Panc1 (cell line): ENCODE results near the gene NLRP7. TPM values are rescaled to one million over a fixed set of nuclear protein-coding genes. Genes with fewer than 3 reads are reported as not detected.

ENCODE experiments used
- ATAC-seq: fragments of 200-7000 bp; cut with Tn5 transposase; 2 replicates; pipeline ENCODE4 v1.9.1; 2020; ENCODE audit warnings: mild to moderate bottlenecking, moderate library complexity
- BruUV-seq: library from RNA; stranded (reverse); fragments of 400-500 nt; replicated peaks from 2 replicates; lab custom pipeline; 2021; lab: Mats Ljungman, UMichigan
- CTCF ChIA-PET: fragments of 300-600 bp; sonication (Branson Sonifier 250); formaldehyde crosslinking; loops from one replicate; lab custom pipeline; 2022; ENCODE audit warnings: antibody characterized with exemption; lab: Charles Lee
- POLR2A ChIA-PET: fragments of 300-600 bp; sonication (Branson Sonifier 250); formaldehyde crosslinking; loops from one replicate; lab custom pipeline; 2022; ENCODE audit warnings: antibody characterized with exemption; lab: Charles Lee
- DNase-seq: peaks from one replicate; pipeline ENCODE4 v3.0.0-alpha.2; 2010; ENCODE audit warnings: low read depth, low spot score
- H3K27ac ChIP-seq: 2 replicates; pipeline ENCODE4 v1.5.1; 2011; ENCODE audit warnings: mild to moderate bottlenecking, low read length, inconsistent platforms
- H3K27me3 ChIP-seq: fragments of 200-500 bp; sonication (Bioruptor generic); 2 replicates; pipeline ENCODE4 v1.6.0; 2014; ENCODE audit warnings: low read length, inconsistent platforms; ENCODE audit not compliant: control insufficient read depth, insufficient read depth
- H3K36me3 ChIP-seq: fragments of 200-500 bp; sonication (Bioruptor generic); 2 replicates; pipeline ENCODE4 v1.5.1; 2014; ENCODE audit warnings: inconsistent platforms, mild to moderate bottlenecking, low read length, moderate library complexity; ENCODE audit not compliant: control insufficient read depth, insufficient read depth
- H3K4me1 ChIP-seq: 2 replicates; pipeline ENCODE4 v1.5.1; 2011; ENCODE audit warnings: inconsistent platforms, mild to moderate bottlenecking, low read length, moderate library complexity; ENCODE audit not compliant: control insufficient read depth, insufficient read depth
- H3K4me3 ChIP-seq, 2 experiments: 2 replicates each; pipeline ENCODE4 v1.5.1; 2011 to 2012; ENCODE audit warnings: low read depth in 2 of 2, low read length in 2 of 2, mild to moderate bottlenecking in 2 of 2, inconsistent platforms in 1 of 2, moderate library complexity in 1 of 2
- H3K9me3 ChIP-seq: fragments of 200-500 bp; sonication (Bioruptor generic); 2 replicates; pipeline ENCODE4 v1.5.1; 2014; ENCODE audit warnings: low read depth, mild to moderate bottlenecking, inconsistent platforms, low read length, moderate library complexity; ENCODE audit not compliant: control insufficient read depth, insufficient read depth
- CTCF ChIP-seq: fragments of 450-650 bp; IDR thresholded peaks from 2 replicates; pipeline ENCODE4 v1.5.1; 2017; ENCODE audit warnings: mild to moderate bottlenecking
- POLR2AphosphoS5 ChIP-seq: IDR thresholded peaks from 2 replicates; pipeline ENCODE4 v1.6.1; 2012; ENCODE audit warnings: mild to moderate bottlenecking, low read depth, low read length, moderate library complexity
- SIN3A ChIP-seq: IDR thresholded peaks from 2 replicates; pipeline ENCODE4 v1.6.1; 2012; ENCODE audit warnings: low read depth, mild to moderate bottlenecking, low read length, moderate library complexity, borderline replicate concordance; ENCODE audit not compliant: insufficient read depth
- TCF7L2 ChIP-seq: IDR thresholded peaks from 2 replicates; pipeline ENCODE4 v1.6.1; 2011; ENCODE audit warnings: mild to moderate bottlenecking, low read depth, low read length, inconsistent platforms
- in situ Hi-C: cut with HindIII; loops from 2 replicates; pipeline ENCODE4 v1.10.0; 2016; ENCODE audit warnings: low sequenced_read_pairs, low pct_unique_long_range_greater_than_20kb
- intact Hi-C: fragments of 100-400 bp; cut with micrococcal nuclease; formaldehyde crosslinking; loops from one replicate; pipeline ENCODE4 v1.10.0; 2022; ENCODE audit not compliant: unreplicated experiment
- total RNA-seq: library from RNA; stranded (reverse); gene quantifications from one replicate; pipeline ENCODE4 v1.2.1, GENCODE V29; 2021; ENCODE audit not compliant: unreplicated experiment
- TF ChIP-seq, protein P1 (sequence below), 2 experiments: IDR thresholded peaks; 2 replicates each; pipeline ENCODE4 v1.6.1; 2011 to 2012; ENCODE audit warnings: low read depth in 2 of 2, control low read depth in 1 of 2, low read length in 1 of 2, mild to moderate bottlenecking in 1 of 2, moderate library complexity in 1 of 2; ENCODE audit not compliant: insufficient read depth in 1 of 2

NLRP7 gene
- total RNA-seq, 1 experiment from 2014 or later: not detected

GRCh38 chr19:54928299-54928698 lies 19.0 kb downstream of the NLRP7 start:
- Histone ChIP-seq H3K9me3 (0 out of 2 replicates have a peak, but pooled peaks cover 3% of the 10 kb centered on the region), H3K4me1 (no peaks in the 10 kb centered on the region), H3K4me3 (no peak overlapping the region), H3K36me3 (no peaks in the 10 kb centered on the region), H3K27ac (no peak overlapping the region), H3K27me3 (no peaks in the 10 kb centered on the region)
- intact Hi-C loops (no loop called here), in situ Hi-C loops (loop anchor here (10.0 kb wide), 1 partner anchor 67 kb away; no protein-coding TSS in a partner anchor)
- DNase-seq: no peak
- ChIA-PET POLR2A (no interaction called here), CTCF (no interaction called here)
- no peak for TF ChIP-seq CTCF
- TF ChIP-seq TCF7L2: no peak
- TF ChIP-seq POLR2AphosphoS5: no peak
- no peak for TF ChIP-seq SIN3A
- TF ChIP-seq, protein P1, sequence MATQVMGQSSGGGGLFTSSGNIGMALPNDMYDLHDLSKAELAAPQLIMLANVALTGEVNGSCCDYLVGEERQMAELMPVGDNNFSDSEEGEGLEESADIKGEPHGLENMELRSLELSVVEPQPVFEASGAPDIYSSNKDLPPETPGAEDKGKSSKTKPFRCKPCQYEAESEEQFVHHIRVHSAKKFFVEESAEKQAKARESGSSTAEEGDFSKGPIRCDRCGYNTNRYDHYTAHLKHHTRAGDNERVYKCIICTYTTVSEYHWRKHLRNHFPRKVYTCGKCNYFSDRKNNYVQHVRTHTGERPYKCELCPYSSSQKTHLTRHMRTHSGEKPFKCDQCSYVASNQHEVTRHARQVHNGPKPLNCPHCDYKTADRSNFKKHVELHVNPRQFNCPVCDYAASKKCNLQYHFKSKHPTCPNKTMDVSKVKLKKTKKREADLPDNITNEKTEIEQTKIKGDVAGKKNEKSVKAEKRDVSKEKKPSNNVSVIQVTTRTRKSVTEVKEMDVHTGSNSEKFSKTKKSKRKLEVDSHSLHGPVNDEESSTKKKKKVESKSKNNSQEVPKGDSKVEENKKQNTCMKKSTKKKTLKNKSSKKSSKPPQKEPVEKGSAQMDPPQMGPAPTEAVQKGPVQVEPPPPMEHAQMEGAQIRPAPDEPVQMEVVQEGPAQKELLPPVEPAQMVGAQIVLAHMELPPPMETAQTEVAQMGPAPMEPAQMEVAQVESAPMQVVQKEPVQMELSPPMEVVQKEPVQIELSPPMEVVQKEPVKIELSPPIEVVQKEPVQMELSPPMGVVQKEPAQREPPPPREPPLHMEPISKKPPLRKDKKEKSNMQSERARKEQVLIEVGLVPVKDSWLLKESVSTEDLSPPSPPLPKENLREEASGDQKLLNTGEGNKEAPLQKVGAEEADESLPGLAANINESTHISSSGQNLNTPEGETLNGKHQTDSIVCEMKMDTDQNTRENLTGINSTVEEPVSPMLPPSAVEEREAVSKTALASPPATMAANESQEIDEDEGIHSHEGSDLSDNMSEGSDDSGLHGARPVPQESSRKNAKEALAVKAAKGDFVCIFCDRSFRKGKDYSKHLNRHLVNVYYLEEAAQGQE (IDR thresholded peaks at IDR 0.05; ENCODE audit: insufficient read depth in 1 of 2, low read depth in 2 of 2, low read length in 1 of 2): no peak
- no TSS peak for BruUV-seq
- no peak for ATAC-seq

GRCh38 chr19:54923276-54923675 lies 24.1 kb downstream of the NLRP7 start:
- ChIA-PET POLR2A (no interaction called here), CTCF (no interaction called here)
- no peak for DNase-seq
- no TSS peak for BruUV-seq
- Histone ChIP-seq H3K9me3 (0 out of 2 replicates have a peak, but pooled peaks cover 3% of the 10 kb centered on the region), H3K27me3 (no peaks in the 10 kb centered on the region), H3K36me3 (no peaks in the 10 kb centered on the region), H3K4me1 (no peaks in the 10 kb centered on the region), H3K4me3 (no peak overlapping the region), H3K27ac (no peak overlapping the region)
- intact Hi-C loops (no loop called here), in situ Hi-C loops (loop anchor here (10.0 kb wide), 1 partner anchor 72 kb away; no protein-coding TSS in a partner anchor)
- ATAC-seq: no peak
- TF ChIP-seq, protein P1 (IDR thresholded peaks at IDR 0.05; ENCODE audit: insufficient read depth in 1 of 2, low read depth in 2 of 2, low read length in 1 of 2): no peak
- no peak for TF ChIP-seq TCF7L2
- no peak for TF ChIP-seq SIN3A
- no peak for TF ChIP-seq CTCF
- no peak for TF ChIP-seq POLR2AphosphoS5
